Fibroblast of skin of abdomen (primary cell): Measurements from ENCODE around the gene PI16.
A peak's percentile ranks its signal among the peaks of the same experiment; 100 is the strongest.
"Not testable (repeated sequence)": the region's sequence is repeated elsewhere in the genome, so short reads cannot be mapped to it uniquely, and the experiment has no call there.

ENCODE experiments used
- DNase-seq: peaks from one replicate; pipeline ENCODE4 v3.0.0-alpha.2; 2013

The PI16 gene

GRCh38 chr6:36976509-36976908 is 22.0 kb downstream of the PI16 start:
- DNase-seq: no peak

- no peak for DNase-seq
Measured at GRCh38 chr6:36976931-36977330, 22.4 kb downstream of the PI16 start.

DNA sequence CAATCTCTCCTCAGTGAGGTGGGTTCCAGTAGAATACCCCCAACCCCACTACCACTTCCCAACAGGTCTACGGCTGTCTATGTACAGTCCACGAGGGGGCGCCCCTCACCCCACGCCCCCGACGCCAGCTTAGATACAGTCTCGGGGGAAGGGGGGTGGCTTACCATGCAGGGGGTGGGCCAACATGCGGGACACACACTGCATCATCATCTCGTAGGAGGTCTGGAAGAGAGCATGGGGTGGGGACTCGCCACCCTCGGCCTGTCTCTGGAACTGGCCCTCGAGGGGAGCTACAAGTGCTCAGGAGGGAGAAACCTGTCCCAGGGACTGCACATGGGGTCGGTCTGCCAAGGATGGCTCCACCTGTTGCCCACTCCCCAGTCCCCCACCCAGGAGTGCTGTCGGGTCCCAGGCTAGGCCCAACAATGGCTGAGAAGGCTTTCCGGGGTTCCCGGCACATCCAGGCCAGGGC is 23.0 kb downstream of the PI16 start:
- DNase-seq: no peak

- DNase-seq: no peak
Measured at GRCh38 chr6:36978421-36979346, 24.1 kb downstream of the PI16 start.

DNA sequence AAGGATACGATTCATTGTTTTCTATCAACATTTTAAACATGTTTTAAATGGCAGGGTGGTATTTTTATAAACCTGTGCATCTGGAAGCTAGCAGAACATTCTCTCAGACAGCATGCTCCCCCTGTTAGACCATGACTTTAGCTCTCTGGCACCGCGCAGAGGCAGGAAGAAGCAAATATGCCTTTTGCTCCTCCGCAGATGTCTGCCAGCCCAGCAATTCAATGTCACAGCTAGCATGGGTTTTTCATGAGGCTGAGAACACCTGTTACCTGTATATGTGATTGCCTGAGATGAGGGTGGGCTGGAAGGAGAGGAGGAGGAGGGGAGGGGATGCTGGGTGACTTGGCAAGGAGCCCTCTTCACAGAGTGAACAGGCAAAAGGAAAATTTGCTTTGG is 24.8 kb downstream of the PI16 start:
- peak; percentile 66 for DNase-seq

GRCh38 chr6:36980129-36980528 is 25.6 kb downstream of the PI16 start:
- no peak for DNase-seq

DNA sequence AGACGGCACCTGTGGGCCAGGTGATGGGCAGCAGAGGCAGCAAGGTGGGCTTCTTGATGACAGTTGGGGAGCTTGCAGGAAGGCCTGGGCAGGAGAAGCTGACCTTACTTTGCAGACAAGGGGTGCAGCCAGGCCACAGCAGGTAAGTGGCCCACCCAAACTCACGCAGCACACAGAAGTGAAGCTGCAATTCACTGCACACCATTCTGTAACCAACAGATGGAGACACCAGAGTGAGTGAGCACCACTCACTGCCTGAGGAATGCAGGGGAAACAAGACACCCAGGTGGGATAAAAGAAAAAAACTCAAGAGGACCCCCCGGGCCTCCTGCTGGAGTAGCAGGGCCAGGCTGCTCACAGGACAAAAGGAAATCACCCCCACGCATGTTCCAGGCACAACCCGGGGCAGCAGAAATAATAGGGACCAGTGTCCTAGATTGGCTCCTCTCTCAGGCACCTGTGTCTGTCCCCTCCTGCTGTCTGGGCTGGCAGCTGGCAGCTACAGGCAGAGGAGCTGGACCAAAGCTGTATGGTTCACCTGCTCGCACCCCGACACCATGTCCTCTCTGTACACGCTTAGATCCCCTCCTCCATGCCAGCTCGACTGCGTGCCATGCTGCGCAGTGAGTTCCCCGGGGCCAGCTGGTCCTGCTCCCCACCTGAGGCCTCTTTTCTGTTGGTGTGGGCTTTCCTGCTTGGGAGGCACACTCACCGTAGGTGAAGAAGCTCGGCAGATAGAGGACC is 26.5 kb downstream of the PI16 start:
- DNase-seq: no peak

- DNase-seq: no peak
Measured at GRCh38 chr6:36983538-36983937, 29.0 kb downstream of the PI16 start.

DNA sequence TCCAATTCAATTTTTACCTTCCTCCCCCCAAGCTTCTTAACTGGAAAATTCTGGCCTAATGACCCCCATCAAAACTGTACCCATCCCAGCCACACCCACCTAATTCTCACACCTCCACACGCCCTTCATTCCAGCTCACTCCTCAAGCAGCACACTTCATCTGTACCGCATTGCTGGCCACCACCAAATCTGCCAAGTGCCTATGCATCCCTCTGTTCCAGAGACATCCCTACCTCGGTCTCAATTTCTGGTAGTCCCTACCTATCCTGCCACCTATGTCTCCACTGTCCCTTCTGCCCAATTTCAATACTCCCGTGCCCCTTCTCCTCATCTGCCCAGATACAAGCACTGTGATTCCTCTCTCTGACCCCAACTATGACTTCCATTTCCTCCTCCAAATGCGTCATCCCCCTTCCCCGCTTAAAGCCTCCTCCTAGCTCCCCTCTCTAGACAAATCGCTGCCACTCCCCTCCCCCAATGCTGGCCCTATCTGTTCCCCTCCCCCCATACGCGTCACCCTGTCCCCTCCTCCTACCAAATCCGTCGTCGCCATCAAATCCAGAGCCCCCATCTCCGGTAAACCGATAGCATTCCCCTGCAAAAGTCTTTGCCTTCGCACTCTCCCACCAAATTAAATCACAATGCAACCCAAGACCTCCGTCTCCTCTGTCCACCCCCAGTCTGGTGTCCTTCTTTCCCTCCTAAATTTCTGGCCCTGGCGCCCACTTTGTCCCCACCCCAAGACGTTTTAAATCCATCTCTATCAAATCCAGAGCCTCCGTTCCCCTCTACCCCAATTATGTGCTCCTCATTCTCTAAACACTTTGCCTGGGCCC is 30.3 kb downstream of the PI16 start:
- peak; percentile 78 for DNase-seq

- no peak for DNase-seq
Measured at GRCh38 chr6:36985417-36985807, 30.9 kb downstream of the PI16 start.

DNA sequence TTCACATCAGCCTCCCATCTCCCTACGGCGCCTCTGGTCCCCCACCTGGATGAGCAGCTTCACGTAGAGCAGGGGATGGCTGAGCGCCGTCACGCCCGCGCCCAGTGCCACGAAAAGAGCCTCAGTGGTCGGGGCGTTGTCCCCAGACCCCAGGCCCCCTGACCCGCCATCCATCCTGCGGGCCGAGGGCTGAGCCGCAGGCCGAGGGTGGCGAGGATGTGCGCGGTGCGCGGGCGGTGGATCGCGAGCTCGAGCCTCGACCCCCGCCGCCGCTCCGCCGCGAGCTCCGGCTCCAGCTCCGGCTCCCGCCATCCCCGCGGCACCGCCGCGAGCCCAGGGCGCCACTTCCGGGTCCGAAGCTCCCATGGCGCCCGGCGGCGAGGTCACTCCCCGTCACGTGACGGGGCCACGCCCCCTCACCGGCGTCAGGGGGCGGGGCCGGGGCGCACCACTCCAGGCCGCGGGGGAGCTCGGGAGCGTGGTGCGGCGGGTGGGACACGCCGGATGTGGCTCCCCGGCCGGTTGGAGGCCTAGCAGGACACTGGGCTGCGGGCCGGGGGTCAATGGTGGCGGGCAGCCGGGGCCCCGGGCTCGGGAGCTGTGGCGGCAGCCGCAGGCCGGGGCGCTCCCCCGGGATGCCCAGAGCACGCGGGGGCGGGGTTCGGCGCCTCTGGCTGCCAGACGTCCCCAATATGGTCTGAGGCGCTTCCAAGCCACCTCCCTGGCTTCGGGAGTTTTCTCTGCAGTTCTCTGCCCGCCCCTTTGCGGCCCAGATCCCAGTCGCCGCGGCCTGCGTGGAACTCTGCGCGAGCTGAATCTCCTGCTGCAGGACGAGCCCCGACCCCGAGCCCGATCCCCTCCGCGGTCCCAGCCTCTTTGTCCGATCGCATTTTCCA is 31.5 kb downstream of the PI16 start, which contains the start of gene MTCH1:
TSS of gene MTCH1 (minus strand) at position 389 of the 896 bp plus-strand sequence. CDS start at position 366, 23 bp downstream.
- DNase-seq: peak; percentile 91

DNA sequence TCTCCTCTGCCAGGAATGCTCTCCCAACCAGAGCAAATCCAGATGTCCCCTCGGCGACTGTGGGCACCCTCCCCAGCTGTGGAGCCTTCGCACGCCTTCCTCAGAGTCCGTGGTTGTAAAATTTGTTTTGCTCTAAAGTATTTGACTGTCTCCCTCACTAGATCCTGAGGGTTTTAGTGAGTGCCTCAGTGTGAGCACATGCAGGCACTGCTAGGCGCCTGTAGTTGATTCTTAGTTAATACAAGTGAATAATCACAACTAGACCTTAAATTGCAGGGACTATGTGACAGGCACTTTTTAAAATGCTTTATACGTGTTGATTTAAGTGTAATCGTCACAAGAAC is 32.1 kb downstream of the PI16 start:
- DNase-seq: no peak

DNA sequence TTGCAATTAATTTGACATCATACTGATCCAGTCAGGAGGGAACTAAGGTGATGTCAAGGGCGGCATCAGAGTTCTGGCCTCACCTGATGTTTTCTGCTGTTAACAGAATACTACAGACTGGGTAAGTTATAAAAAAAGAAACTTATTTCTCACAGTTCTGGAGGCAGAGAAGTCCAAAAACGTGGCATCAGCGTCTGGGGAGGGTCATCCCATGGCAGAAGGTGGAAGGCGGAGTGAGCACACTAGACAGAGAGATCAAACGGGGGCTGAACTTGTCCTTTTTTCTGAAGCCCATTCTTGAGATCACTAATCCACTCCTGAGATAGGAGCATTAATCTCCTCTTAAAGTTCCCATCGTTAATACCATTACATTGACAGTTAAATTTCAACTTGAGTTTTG is 34.7 kb downstream of the PI16 start:
- DNase-seq: no peak

DNA sequence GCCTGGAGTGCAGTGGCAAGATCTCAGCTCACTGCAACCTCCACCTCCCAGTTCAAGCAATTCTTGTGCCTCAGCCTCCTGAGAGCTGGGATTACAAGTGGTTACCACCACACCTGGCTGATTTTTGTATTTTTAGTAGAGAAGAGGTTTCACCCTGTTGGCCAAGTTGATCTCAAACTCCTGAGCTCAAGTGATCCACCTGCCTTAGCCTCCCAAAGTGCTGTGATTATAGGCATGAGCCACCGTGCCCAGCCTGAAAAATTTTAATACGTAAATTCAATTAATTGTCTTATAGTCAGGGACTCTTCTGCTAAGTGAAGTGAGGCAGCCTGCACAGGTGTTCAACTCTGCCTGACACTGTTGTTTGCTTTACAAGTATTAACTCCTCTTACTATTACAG is 35.9 kb downstream of the PI16 start:
- not testable (repeated sequence) for DNase-seq

DNA sequence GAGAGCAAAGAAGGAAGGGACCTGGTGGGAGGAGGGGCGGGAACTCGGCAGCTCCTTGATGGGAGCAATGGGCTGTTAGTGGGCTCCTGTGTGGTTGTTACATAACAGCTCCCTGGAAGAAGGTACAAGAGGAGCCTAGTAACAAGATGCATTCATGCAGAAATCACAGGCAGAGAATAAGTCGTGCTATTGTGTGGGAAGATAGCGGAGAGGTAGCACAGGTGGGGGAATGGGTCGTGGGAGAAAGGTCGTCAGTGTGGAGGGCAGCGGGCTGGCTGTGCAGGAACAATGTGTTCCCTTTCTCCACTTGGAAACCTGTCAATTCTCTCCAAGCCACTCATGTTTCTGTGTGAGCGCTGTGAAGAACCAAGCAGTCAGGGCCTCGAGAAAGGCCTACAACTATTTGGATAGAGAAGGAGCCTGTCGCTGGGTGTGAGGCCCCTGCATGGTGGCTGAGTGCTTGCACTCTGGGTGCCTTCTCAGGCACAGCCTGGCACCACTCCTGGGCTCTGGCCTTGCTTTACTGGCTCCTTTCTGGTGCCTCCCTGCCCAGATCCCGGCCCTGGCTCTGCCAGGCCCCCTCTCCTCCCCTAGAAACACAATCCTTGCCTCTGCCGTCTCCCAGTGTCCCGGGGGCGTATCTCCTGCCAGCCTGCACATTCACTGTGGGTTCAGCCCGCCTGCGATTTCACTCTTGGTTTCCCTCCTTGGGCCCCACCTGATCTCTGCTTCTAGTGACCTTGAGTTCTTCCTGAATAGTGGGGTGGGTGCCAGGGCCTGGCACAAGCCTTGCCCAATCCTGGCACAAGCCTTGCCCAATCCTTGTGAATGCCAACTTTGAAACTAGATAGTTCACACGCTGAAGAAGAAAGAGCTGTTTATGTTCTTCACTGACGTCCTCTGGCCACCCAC is 43.5 kb downstream of the PI16 start:
- no peak for DNase-seq

DNA sequence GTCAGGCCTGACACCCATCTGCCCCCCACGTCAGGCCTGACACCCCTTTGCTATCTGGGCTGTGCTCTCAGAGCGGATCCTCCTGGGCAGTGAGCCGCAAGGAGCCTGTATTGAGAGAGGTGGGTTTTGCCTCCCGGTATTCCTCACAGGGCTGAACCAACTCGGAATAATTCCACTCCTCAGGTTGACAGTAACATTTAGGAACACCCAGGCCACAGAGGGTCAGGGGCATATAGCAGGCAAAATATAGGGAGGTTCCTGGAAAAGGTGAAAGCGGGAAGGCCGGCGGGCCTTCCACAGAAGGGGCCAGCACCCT is 44.1 kb downstream of the PI16 start:
- DNase-seq: no peak

GRCh38 chr6:36999061-36999750 is 44.7 kb downstream of the PI16 start:
- no peak for DNase-seq

GRCh38 chr6:36999751-37000125 is 45.2 kb downstream of the PI16 start:
- no peak for DNase-seq

DNA sequence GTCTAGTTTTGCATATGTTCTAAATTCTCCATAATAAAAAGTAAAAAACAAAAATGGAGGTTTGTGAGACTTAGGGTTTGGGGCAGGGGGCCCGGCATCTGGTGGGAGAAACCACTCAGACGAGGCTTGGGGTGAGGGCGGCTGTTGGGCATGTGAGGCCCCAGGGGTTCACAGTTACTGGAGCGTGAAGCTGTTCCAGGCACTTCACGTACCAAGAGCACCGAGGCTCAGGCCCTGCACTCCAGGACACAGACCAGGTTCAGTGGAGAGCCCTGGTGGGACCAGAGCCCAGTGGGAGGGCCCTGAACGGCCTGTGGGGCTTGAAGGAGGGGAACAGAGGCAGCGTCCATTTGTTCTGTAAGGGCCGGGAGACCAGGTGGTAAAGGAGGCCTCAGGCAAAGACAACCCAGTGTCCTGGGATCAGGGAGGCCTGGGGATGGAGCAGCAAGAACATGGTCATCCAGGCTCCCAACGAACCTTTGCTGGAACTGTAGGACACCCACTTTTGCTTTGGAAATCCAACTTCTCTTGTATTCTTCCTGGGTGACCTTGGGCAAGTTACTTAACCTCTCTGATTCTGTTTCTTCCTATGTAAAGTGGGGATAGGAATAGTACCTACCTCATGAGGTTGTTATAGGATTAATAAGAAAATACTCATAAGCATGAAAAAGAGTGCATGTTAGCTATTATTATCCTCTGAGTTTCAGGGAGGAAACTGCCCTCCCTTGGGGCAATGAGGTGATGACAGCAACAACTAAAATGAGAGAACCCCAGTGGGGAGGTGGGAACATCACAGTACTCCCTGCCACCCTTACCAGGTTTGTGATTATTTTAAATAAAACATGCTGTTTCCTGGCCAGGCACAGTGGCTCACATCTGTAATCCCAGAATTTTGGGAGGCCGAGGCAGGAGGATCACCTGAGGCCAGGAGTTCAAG is 49.8 kb downstream of the PI16 start:
- no peak for DNase-seq
